IMR-90 (cell line): Measurements from ENCODE around the gene ENTPD1.

ENCODE experiments used
- CEBPB ChIP-seq: IDR thresholded peaks from 2 replicates; pipeline ENCODE4 v1.6.1; 2012; ENCODE audit warnings: low read depth, low read length, improper control_type of control experiment
- FOS ChIP-seq: fragments of 150-350 bp; IDR thresholded peaks from 2 replicates; pipeline ENCODE4 v1.6.1; 2016; ENCODE audit warnings: low read depth, low read length
- MAFK ChIP-seq: IDR thresholded peaks from 2 replicates; pipeline ENCODE4 v1.6.1; 2012; ENCODE audit warnings: low read depth, low read length, improper control_type of control experiment
- MAZ ChIP-seq: IDR thresholded peaks from 2 replicates; pipeline ENCODE4 v1.6.1; 2012; ENCODE audit warnings: low read depth, mild to moderate bottlenecking, low read length, improper control_type of control experiment, moderate library complexity, borderline replicate concordance
- MXI1 ChIP-seq: IDR thresholded peaks from 2 replicates; pipeline ENCODE4 v1.6.1; 2012; ENCODE audit warnings: low read depth, mild to moderate bottlenecking, low read length, moderate library complexity, borderline replicate concordance
- NFE2L2 ChIP-seq: fragments of 150-350 bp; IDR thresholded peaks from 2 replicates; pipeline ENCODE4 v1.6.1; 2016; ENCODE audit warnings: low read depth, mild to moderate bottlenecking, low read length
- POLR2A ChIP-seq: IDR thresholded peaks from 2 replicates; pipeline ENCODE4 v1.6.1; 2012; ENCODE audit warnings: mild to moderate bottlenecking, low read depth, low read length
- RAD21 ChIP-seq: IDR thresholded peaks from 2 replicates; pipeline ENCODE4 v1.6.1; 2012; ENCODE audit warnings: low read length, improper control_type of control experiment
- RFX5 ChIP-seq: IDR thresholded peaks from 2 replicates; pipeline ENCODE4 v1.8.0; 2012; ENCODE audit warnings: low read depth, mild to moderate bottlenecking, low read length, moderate library complexity
- SMC3 ChIP-seq: fragments of 150-350 bp; IDR thresholded peaks from 2 replicates; pipeline ENCODE4 v1.6.1; 2016; ENCODE audit warnings: low read depth, mild to moderate bottlenecking, antibody characterized with exemption, low read length, moderate library complexity
- TF ChIP-seq, protein P1 (sequence below): conservative IDR thresholded peaks from 2 replicates; pipeline ENCODE4 v1.5.1; 2012; ENCODE audit warnings: mild to moderate bottlenecking, low read depth, low read length, improper control_type of control experiment
- TF ChIP-seq, protein P2 (sequence below): fragments of 150-350 bp; IDR thresholded peaks from 2 replicates; pipeline ENCODE4 v1.6.1; 2017; ENCODE audit warnings: mild to moderate bottlenecking, antibody characterized with exemption, low read length, low read depth

DNA sequence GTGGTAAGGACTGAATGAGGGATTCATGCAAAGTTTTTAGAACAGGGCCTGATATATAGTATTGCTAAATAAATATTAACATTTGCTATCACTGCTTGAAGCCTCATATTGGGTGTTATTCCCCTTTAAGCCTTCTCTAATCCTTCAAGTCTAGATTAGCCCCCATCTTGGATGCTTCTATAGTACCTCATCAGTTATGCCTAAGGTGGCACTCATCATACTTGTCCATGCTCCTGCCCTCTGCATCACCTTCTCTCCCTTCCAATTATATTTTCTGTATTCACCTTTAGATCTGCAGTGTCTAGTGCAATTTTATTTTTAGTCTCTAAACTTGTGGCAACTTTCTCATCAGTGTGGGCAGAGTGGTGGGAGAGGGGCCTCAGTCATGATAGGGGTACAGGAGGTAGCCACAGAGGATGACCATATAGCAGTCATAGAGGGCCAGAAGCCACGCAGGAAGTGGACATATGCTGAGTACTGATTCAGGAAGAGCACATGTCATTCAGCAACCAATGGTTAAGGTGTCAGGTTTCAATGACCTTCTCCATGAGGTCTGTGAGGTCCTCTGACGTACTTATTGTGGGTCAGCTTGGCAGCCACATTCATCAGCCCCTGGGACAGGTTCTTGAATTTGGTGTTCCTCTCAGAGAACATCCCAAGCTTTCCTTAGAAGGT is 2.5 kb downstream of the ENTPD1 start:
- TF ChIP-seq, protein P1, sequence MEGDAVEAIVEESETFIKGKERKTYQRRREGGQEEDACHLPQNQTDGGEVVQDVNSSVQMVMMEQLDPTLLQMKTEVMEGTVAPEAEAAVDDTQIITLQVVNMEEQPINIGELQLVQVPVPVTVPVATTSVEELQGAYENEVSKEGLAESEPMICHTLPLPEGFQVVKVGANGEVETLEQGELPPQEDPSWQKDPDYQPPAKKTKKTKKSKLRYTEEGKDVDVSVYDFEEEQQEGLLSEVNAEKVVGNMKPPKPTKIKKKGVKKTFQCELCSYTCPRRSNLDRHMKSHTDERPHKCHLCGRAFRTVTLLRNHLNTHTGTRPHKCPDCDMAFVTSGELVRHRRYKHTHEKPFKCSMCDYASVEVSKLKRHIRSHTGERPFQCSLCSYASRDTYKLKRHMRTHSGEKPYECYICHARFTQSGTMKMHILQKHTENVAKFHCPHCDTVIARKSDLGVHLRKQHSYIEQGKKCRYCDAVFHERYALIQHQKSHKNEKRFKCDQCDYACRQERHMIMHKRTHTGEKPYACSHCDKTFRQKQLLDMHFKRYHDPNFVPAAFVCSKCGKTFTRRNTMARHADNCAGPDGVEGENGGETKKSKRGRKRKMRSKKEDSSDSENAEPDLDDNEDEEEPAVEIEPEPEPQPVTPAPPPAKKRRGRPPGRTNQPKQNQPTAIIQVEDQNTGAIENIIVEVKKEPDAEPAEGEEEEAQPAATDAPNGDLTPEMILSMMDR = no peak
- no peak for TF ChIP-seq POLR2A
- no peak for TF ChIP-seq RFX5
- no peak for TF ChIP-seq MAFK
- TF ChIP-seq FOS = no peak
- no peak for TF ChIP-seq NFE2L2
- no peak for TF ChIP-seq MXI1
- no peak for TF ChIP-seq RAD21
- TF ChIP-seq, protein P2, sequence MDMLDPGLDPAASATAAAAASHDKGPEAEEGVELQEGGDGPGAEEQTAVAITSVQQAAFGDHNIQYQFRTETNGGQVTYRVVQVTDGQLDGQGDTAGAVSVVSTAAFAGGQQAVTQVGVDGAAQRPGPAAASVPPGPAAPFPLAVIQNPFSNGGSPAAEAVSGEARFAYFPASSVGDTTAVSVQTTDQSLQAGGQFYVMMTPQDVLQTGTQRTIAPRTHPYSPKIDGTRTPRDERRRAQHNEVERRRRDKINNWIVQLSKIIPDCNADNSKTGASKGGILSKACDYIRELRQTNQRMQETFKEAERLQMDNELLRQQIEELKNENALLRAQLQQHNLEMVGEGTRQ = no peak
- no peak for TF ChIP-seq CEBPB
- TF ChIP-seq SMC3 = no peak
- TF ChIP-seq MAZ = no peak
